ENCODE results near the gene BTBD8. TPM values are rescaled to one million over a fixed set of nuclear protein-coding genes. Genes with fewer than 3 reads are reported as not detected.
"Not testable (repeated sequence)": the region's sequence is repeated elsewhere in the genome, so short reads cannot be mapped to it uniquely, and the experiment has no call there.

BTBD8 gene
- total RNA-seq, 2 experiments from 2014 or later = 0.28 to 3.3 TPM

DNA sequence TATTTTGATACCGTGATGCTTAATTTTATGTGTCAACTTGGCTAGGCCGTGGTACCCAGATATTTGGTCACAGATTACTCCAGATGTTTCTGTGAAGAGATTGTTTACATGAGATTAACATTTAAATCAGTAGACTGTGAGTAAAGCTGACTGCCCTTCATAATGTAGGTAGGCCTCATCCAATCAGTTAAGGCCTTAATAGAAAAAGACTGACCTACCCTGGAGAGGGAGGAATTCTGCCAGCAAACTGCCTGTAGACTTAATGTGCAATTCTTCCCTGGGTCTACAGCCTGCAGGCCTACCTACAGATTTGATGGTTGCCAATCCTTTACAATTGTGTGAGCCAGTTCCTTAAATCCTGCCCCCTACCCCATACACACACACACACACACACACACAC is 9.3 kb upstream of the BTBD8 start:
- H3K27ac ChIP-seq (ENCODE audit: low read depth, low read length, poor library complexity, severe bottlenecking) = no peak overlapping the region
- intact Hi-C loops (cut with micrococcal nuclease; ENCODE audit: unreplicated experiment) = no loop called here
- no peak overlapping the region for H3K4me2 ChIP-seq (ENCODE audit: low read length)
- no peaks in the 10 kb centered on the region for H3K36me3 ChIP-seq (ENCODE audit: insufficient read depth, low read length)
- H3K4me3 ChIP-seq (ENCODE audit: low read depth, low read length, poor library complexity, severe bottlenecking) = no peak overlapping the region
- H2AFZ ChIP-seq (ENCODE audit: low read length) = no peak overlapping the region
- H3K9me3 ChIP-seq (ENCODE audit: low read length) = no peaks in the 10 kb centered on the region
- TF ChIP-seq, protein P1, sequence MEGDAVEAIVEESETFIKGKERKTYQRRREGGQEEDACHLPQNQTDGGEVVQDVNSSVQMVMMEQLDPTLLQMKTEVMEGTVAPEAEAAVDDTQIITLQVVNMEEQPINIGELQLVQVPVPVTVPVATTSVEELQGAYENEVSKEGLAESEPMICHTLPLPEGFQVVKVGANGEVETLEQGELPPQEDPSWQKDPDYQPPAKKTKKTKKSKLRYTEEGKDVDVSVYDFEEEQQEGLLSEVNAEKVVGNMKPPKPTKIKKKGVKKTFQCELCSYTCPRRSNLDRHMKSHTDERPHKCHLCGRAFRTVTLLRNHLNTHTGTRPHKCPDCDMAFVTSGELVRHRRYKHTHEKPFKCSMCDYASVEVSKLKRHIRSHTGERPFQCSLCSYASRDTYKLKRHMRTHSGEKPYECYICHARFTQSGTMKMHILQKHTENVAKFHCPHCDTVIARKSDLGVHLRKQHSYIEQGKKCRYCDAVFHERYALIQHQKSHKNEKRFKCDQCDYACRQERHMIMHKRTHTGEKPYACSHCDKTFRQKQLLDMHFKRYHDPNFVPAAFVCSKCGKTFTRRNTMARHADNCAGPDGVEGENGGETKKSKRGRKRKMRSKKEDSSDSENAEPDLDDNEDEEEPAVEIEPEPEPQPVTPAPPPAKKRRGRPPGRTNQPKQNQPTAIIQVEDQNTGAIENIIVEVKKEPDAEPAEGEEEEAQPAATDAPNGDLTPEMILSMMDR (conservative IDR thresholded peaks at IDR 0.05; ENCODE audit: low read length) = no peak
- no peak for TF ChIP-seq EZH2phosphoT487 (IDR thresholded peaks at IDR 0.05; ENCODE audit: borderline replicate concordance, low read depth, low read length)
- H3K4me1 ChIP-seq (ENCODE audit: insufficient read depth, low read length, poor library complexity, severe bottlenecking) = no peaks in the 10 kb centered on the region
- CTCF ChIA-PET (ENCODE audit: unreplicated experiment) = no interaction called here
- BruUV-seq (replicated peaks) = no TSS peak
- H4K20me1 ChIP-seq (ENCODE audit: insufficient read depth, low read length) = no peaks in the 10 kb centered on the region
- POLR2A ChIA-PET = interaction anchor here (0.7 kb wide), 1 partner anchor 8 kb away, joined by 6 read pairs; no protein-coding TSS in a partner anchor
- H3K9me2 ChIP-seq (ENCODE audit: insufficient read depth, low read length) = no peaks in the 10 kb centered on the region
- no peaks in the 10 kb centered on the region for H3K79me2 ChIP-seq (ENCODE audit: insufficient read depth, low read depth, low read length)
- DNase-seq (ENCODE audit: low spot score) = no peak

DNA sequence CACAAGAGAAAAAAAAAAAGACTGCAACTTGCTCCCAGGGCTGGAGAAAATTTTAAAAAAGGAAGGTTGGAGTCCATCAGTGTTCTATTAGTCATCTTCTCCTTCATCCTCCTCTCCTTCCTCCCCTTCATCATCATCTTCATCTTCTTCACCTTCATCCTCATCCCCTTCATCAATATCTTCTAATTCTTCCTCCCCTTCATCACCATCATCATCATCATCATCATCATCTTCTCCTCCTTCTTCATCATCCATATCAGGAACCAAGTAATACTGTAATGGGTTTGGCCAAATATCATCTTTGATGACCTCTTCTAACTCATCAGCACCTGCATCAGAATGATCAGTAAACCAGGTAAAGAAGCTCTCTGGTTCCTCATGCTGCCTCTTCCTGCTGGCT is 5.7 kb upstream of the BTBD8 start:
- H3K27ac ChIP-seq (ENCODE audit: low read depth, low read length, poor library complexity, severe bottlenecking); H4K20me1 ChIP-seq (ENCODE audit: insufficient read depth, low read length); H3K9me3 ChIP-seq (ENCODE audit: low read length); H2AFZ ChIP-seq (ENCODE audit: low read length); intact Hi-C loops (cut with micrococcal nuclease; ENCODE audit: unreplicated experiment); H3K4me3 ChIP-seq (ENCODE audit: low read depth, low read length, poor library complexity, severe bottlenecking); H3K4me1 ChIP-seq (ENCODE audit: insufficient read depth, low read length, poor library complexity, severe bottlenecking); H3K79me2 ChIP-seq (ENCODE audit: insufficient read depth, low read depth, low read length); H3K4me2 ChIP-seq (ENCODE audit: low read length); POLR2A ChIA-PET; H3K36me3 ChIP-seq (ENCODE audit: insufficient read depth, low read length); DNase-seq (ENCODE audit: low spot score); H3K9me2 ChIP-seq (ENCODE audit: insufficient read depth, low read length); BruUV-seq (replicated peaks); CTCF ChIA-PET (ENCODE audit: unreplicated experiment): not testable (repeated sequence)

DNA sequence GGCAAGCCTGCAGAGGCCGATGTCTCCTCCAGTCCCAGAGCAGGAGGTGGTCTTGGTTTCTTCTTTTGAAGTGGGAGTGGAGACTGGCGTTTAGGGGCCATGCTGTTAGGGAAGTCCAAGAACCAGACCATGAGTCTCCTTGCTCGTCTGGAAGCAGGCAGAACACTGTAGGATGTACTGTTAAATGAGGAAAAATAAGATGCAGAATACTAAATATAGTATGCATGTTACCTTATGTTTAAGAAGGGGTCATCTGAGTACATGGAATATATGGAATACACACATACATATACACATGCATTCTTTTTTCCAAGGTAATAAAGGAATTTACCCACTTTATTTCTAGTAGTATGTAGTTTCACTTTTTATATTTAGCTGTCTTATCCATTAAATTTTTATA is 4.8 kb upstream of the BTBD8 start, which contains the start of gene SETSIP:
SETSIP (minus strand) TSS at position 101 of the 400 bp plus-strand sequence; CDS start at position 101, 0 bp downstream.
- no peak for TF ChIP-seq EZH2phosphoT487 (IDR thresholded peaks at IDR 0.05; ENCODE audit: borderline replicate concordance, low read depth, low read length)
- TF ChIP-seq, protein P1 (conservative IDR thresholded peaks at IDR 0.05; ENCODE audit: low read length) = no peak
- Histone ChIP-seq H3K9me3 (ENCODE audit: low read length) (no peaks in the 10 kb centered on the region), H2AFZ (ENCODE audit: low read length) (no peak within 1 kb of the TSS), H3K4me2 (ENCODE audit: low read length) (no peak within 1 kb of the TSS), H4K20me1 (ENCODE audit: insufficient read depth, low read length) (no peaks in the 10 kb centered on the region), H3K36me3 (ENCODE audit: insufficient read depth, low read length) (no peaks in the 10 kb centered on the region), H3K79me2 (ENCODE audit: insufficient read depth, low read depth, low read length) (no peaks in the 10 kb centered on the region), H3K4me3 (ENCODE audit: low read depth, low read length, poor library complexity, severe bottlenecking) (no peak within 1 kb of the TSS), H3K4me1 (ENCODE audit: insufficient read depth, low read length, poor library complexity, severe bottlenecking) (peaks cover 5% of the 10 kb centered on the region), H3K9me2 (ENCODE audit: insufficient read depth, low read length) (no peaks in the 10 kb centered on the region), H3K27ac (ENCODE audit: low read depth, low read length, poor library complexity, severe bottlenecking) (no peak within 1 kb of the TSS)
- BruUV-seq (replicated peaks) = no TSS peak
- no peak for DNase-seq (ENCODE audit: low spot score)
- CTCF ChIA-PET (ENCODE audit: unreplicated experiment) = no interaction called here
- intact Hi-C loops (cut with micrococcal nuclease; ENCODE audit: unreplicated experiment) = no loop called here
- POLR2A ChIA-PET = no interaction called here

Measured in OCI-LY7 (cell line).